SH-SY5Y (cell line): ENCODE data around the gene SPTBN2.

ENCODE experiments used
- GATA2 ChIP-seq: IDR thresholded peaks from 2 replicates; pipeline ENCODE4 v1.6.1; 2011; ENCODE audit warnings: mild to moderate bottlenecking, low read depth, low read length
- GATA3 ChIP-seq: IDR thresholded peaks from 2 replicates; pipeline ENCODE4 v1.6.1; 2011; ENCODE audit warnings: low read depth, mild to moderate bottlenecking, low read length, moderate library complexity

- TF ChIP-seq GATA2, result no peak
- TF ChIP-seq GATA3, result no peak
Observed at GRCh38 chr11:66717925-66718319, 11.1 kb downstream of the SPTBN2 start.
